Epidermal melanocyte (primary cell): ENCODE data around the gene FBXL16.

Experiments
- DNase-seq: peaks from one replicate; pipeline ENCODE4 v3.0.0; 2011; ENCODE audit warnings: low spot score; ENCODE audit not compliant: insufficient read length

FBXL16 gene

GRCh38 chr16:678209-678857 lies 27.3 kb downstream of the FBXL16 start:
- no peak for DNase-seq

- no peak for DNase-seq
Measured at GRCh38 chr16:677316-678190, 28.0 kb downstream of the FBXL16 start.

- DNase-seq: no peak
Measured at GRCh38 chr16:676913-677312, 28.7 kb downstream of the FBXL16 start.

- no peak for DNase-seq
Measured at GRCh38 chr16:676565-676902, 29.1 kb downstream of the FBXL16 start.

GRCh38 chr16:675884-676564 lies 29.6 kb downstream of the FBXL16 start:
- DNase-seq: no peak

DNA sequence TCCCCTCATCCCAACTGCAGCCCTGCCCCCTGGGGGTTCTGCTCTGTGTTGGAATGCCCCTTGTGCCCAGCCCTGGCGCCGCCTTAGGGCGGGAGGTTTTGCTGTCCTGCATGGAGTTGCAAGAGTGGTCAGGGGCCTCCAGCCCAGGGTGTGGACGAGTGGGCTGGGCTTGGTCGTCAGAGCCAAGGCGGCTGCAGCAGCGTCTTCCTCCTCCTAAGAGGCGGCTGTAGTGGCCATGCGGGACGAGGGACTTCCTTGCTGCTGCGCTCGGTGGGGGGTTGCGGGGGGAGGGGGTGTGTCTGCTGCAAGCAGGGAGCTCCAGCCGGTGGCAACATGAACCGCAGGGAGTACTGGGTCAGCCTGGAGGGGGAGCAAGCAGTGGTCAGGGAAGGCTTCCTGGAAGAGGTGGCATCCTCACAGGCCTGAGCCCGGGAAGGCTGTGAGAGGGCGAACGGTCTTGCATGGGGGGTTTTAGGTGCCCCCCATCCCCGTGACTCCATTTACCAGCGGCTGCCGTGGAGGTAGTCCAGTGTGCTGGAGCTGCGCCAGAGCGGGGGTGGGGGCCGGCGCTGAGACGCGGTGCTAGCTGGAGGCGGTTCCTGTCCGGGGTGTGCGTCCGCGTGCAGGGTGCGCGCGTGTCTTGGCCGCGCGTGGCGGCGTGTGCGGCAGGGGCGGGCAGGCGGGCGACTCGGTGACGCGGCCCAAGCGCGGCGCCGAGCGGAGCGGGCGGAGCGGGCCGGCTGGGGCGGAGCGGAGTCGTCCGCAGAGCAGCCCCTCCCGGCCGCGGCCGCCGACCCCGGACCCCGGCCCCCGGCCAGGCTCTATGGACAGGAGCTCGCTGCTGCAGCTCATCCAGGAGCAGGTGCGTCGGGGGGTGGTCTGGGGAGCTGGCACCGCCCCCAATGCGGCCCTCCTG lies 30.4 kb downstream of the FBXL16 start, which contains the start of gene RHBDL1:
Gene RHBDL1 (plus strand): TSS at position 704 of the 916 bp plus-strand sequence. CDS start 120 bp downstream, at position 824.
- no peak for DNase-seq

DNA sequence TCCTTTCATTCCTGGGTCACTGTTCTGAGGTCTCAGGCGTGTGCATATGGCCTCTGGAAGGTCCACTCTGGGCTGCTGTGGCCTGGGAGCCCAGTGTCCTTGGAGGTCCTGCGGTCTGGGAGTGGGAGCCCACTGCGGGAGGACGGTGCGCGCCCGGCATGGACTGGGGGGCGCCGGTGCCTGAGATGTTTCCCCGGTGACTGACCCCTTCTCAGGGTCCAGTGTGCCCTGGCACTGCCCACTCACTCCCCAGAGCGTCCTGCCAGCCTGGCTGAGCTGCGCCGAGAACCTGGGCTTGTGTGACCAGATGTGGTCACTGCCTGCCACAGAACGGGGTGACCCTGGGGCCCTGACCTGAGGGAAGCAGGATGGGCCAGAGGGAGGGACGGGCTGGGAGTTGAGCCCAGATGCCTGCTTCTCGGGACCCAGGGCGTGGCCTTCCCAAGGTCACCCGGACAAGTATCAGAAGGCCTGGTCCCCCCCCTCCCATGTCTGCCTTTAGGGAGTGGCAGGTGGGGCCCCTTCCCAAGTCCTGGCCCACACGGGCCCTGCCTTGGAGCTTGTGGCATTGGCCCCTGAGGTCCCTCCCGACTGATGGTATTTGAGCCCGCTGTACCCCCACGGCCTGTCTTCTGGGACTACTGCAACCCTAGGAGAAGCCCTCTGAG lies 31.3 kb downstream of the FBXL16 start:
- DNase-seq: no peak

DNA sequence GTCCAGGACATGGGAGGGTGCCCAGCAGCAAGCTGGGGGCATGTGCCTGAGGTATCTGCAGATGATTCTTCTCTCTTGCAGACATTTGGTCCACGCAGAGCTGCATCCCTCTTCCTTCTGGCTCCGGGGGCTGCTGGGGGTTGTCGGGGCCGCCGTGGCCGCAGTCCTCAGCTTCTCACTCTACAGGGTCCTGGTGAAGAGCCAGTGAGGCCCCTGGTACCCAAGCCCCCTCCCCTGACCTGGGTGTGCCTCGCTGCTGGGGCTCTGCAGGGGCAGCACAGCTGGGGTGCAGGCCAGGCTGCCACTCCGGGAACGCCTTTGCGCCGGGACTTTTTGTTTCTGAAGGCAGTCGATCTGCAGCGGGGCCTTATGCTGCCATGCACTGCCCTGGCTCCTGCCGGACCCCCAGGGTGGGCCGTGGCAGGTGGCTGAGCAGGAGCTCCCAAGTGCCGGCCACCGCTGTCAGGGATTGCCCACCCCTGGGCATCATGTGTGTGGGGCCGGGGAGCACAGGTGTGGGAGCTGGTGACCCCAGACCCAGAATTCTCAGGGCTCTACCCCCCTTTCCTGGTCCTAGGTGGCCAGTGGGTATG lies 32.1 kb downstream of the FBXL16 start:
- no peak for DNase-seq

- DNase-seq: no peak
Measured at GRCh38 chr16:672851-673250, 32.8 kb downstream of the FBXL16 start.

GRCh38 chr16:672371-672770 lies 33.2 kb downstream of the FBXL16 start:
- DNase-seq: no peak

GRCh38 chr16:671353-672131 lies 34.1 kb downstream of the FBXL16 start:
- no peak for DNase-seq

- no peak for DNase-seq
Measured at GRCh38 chr16:670485-671352, 34.9 kb downstream of the FBXL16 start.

DNA sequence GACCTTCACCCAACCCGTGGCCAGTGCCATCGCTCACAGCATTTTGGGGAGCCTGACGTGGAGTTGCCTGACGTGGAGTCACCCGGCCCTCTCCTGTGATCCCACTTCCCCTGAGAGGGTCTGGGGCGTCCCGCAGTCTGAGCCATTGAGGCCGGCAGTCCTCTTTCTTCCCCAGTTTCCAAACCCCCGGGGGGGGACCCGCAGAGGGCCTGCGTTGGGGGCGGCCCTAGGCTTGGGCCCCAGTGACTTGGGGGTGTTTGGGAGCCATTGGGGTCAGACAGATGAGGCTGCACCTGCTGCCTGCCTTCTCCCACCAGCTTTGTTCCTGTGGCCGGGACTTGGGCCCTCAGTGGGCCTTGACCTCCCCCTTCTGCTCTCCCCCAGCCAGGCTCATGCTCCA lies 35.9 kb downstream of the FBXL16 start:
- DNase-seq: no peak

- DNase-seq: no peak
Measured at GRCh38 chr16:668519-669171, 37.0 kb downstream of the FBXL16 start.

DNA sequence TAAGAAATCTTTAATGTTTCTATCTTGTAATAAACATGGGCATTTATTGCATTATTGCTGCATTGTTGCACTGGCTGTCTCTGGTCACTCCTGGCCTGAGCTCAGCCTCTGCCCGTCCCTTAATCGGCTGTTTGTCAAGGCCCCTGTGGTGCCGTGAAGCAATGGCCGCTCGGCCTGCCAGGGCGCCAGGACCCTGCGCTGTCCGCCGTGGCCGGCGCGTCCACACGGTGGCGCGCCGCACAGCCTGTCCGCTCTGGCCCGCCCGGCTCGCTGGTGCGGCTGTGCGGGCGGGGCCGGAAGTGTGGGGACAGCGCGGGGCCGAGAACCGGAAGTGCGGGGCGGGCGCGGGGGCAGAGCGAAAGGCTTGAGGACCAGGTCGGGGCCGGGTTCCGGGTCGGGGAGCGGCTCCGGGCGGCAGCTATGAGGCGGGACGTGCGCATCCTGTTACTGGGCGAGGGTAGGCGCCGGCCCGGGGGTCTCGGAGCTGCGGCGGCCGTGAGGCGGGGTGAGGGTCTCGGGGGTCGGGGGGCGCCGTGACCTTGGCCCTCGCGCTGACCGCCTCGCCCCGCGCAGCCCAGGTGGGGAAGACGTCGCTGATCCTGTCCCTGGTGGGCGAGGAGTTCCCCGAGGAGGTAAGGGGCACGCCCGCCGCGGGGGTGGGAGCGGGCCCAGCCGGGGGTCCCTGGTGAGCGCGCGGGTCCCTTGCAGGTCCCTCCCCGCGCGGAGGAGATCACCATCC lies 37.7 kb downstream of the FBXL16 start, which contains the start of gene RHOT2:
Gene RHOT2 (plus strand): TSS at position 353 of the 739 bp plus-strand sequence. CDS start 68 bp downstream, at position 421.
- DNase-seq: peak; percentile 74

GRCh38 chr16:667113-667779 lies 38.4 kb downstream of the FBXL16 start:
- no peak for DNase-seq

DNA sequence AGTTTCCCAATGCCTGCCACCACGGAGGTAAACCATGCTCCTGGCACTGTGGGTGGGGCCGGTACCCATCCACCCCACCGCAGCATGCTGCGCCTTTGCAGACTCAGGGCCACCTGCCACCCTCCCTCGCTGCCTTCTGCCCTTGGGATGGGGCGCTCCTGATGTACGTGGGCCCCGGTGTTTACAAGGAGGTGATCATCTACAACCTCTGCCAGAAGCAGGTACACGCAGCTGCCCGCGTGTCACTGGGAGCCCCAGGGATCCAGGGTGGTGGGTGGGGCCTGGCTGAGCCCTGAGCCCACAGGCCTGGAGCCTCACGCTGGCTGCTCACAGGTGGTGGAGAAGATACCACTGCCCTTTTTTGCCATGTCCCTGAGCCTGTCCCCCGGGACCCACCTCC lies 39.0 kb downstream of the FBXL16 start:
- DNase-seq: no peak
